ENCODE data around the gene DNAH14.

DNAH14 gene

GRCh38 chr1:225446595-225446960, 517.1 kb downstream of the DNAH14 start:
- ChIA-PET CTCF (interaction anchor here (0.9 to 12.4 kb wide), 4 partner anchors 18 to 443 kb away, joined by 3 to 136 read pairs (median 63); partner anchors contain the start of gene LBR), POLR2A (interaction anchor here (0.7 kb wide), 1 partner anchor 649 kb away, joined by 3 read pairs; no protein-coding TSS in a partner anchor)
- H3K9me3 ChIP-seq (ENCODE audit: control extremely low read depth in 1 of 5, control insufficient read depth in 4 of 5, insufficient read depth in 2 of 5, low read depth in 1 of 5, low read length in 4 of 5) = no peaks in the 10 kb centered on the region
- no peak for DNase-seq
- no peak overlapping the region for H3K27ac ChIP-seq (ENCODE audit: insufficient read depth in 1 of 2, low read depth in 1 of 2, low read length in 2 of 2, poor library complexity in 1 of 2, severe bottlenecking in 2 of 2)
- H3K36me3 ChIP-seq (ENCODE audit: control insufficient read depth in 4 of 4, insufficient read depth in 4 of 4, low read length in 3 of 4) = no peaks in the 10 kb centered on the region
- 62% methylated on average over 6 of the region's 7 CpGs for WGBS (ENCODE audit: insufficient coverage)
- H3K4me3 ChIP-seq (ENCODE audit: control insufficient read depth in 1 of 7, extremely low read depth in 1 of 7, insufficient read depth in 4 of 7, low read depth in 2 of 7, low read length in 6 of 7) = no peak overlapping the region
- H3K27me3 ChIP-seq (replicated peaks in 2 of 5; ENCODE audit: control insufficient read depth in 4 of 5, insufficient read depth in 5 of 5, low read length in 4 of 5) = no peaks in the 10 kb centered on the region
- H3K4me1 ChIP-seq (ENCODE audit: control extremely low read depth in 1 of 4, control insufficient read depth in 4 of 4, insufficient read depth in 4 of 4, low read length in 3 of 4) = peaks cover 19 to 65% (median 59%) of the 10 kb centered on the region in 4 experiments

DNA sequence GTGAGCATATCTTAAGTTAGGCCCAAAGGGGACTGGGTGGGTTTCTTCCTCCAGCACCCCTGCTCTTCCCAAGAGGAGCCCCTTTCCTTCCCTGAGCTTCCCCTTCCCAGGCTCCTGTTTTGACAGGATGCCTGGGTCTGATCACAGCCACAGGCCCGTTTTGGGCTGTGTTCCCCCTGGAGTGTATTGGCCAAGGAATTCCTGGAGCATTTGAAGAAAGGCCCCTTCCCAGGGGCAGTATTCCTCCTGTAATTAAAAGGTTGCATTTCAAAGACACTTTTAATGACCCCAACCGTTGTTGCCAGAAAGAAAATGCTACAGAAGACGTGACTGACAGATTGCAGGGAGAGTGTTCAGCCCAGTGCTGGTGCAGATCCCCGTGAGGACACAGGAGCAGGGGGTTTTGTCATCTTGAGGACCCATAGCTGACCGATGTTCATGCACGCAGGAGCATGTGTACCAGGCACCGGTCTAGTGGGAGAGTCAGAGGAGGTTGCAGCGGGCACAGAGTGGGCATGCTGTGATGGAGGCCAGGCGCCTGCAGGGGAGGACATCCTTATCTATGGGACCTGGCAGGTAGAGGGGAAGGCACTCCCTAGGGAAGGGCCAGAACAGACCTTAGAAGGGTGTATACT, 517.6 kb downstream of the DNAH14 start:
- Histone ChIP-seq H3K9me3 (ENCODE audit: control extremely low read depth in 1 of 5, control insufficient read depth in 4 of 5, insufficient read depth in 2 of 5, low read depth in 1 of 5, low read length in 4 of 5) (no peaks in the 10 kb centered on the region), H3K27me3 (replicated peaks in 2 of 5; ENCODE audit: control insufficient read depth in 4 of 5, insufficient read depth in 5 of 5, low read length in 4 of 5) (no peaks in the 10 kb centered on the region), H3K27ac (ENCODE audit: insufficient read depth in 1 of 2, low read depth in 1 of 2, low read length in 2 of 2, poor library complexity in 1 of 2, severe bottlenecking in 2 of 2) (no peak overlapping the region), H3K36me3 (ENCODE audit: control insufficient read depth in 4 of 4, insufficient read depth in 4 of 4, low read length in 3 of 4) (no peaks in the 10 kb centered on the region), H3K4me1 (ENCODE audit: control extremely low read depth in 1 of 4, control insufficient read depth in 4 of 4, insufficient read depth in 4 of 4, low read length in 3 of 4) (peaks cover 19 to 59% (median 57%) of the 10 kb centered on the region in 4 experiments), H3K4me3 (ENCODE audit: control insufficient read depth in 1 of 7, extremely low read depth in 1 of 7, insufficient read depth in 4 of 7, low read depth in 2 of 7, low read length in 6 of 7) (no peak overlapping the region)
- ChIA-PET POLR2A (interaction anchor here (0.7 kb wide), 1 partner anchor 649 kb away, joined by 3 read pairs; no protein-coding TSS in a partner anchor), CTCF (interaction anchor here (0.9 to 12.4 kb wide), 4 partner anchors 18 to 443 kb away, joined by 3 to 136 read pairs (median 63); partner anchors contain the start of gene LBR)
- 80% methylated on average over 8 of the region's 9 CpGs for WGBS (ENCODE audit: insufficient coverage)
- no peak for DNase-seq

- Histone ChIP-seq H3K27ac (ENCODE audit: insufficient read depth in 1 of 2, low read depth in 1 of 2, low read length in 2 of 2, poor library complexity in 1 of 2, severe bottlenecking in 2 of 2) (no peak overlapping the region), H3K27me3 (replicated peaks in 2 of 5; ENCODE audit: control insufficient read depth in 4 of 5, insufficient read depth in 5 of 5, low read length in 4 of 5) (no peaks in the 10 kb centered on the region), H3K36me3 (ENCODE audit: control insufficient read depth in 4 of 4, insufficient read depth in 4 of 4, low read length in 3 of 4) (no peaks in the 10 kb centered on the region), H3K9me3 (ENCODE audit: control extremely low read depth in 1 of 5, control insufficient read depth in 4 of 5, insufficient read depth in 2 of 5, low read depth in 1 of 5, low read length in 4 of 5) (no peaks in the 10 kb centered on the region), H3K4me1 (ENCODE audit: control extremely low read depth in 1 of 4, control insufficient read depth in 4 of 4, insufficient read depth in 4 of 4, low read length in 3 of 4) (peaks cover 19 to 56% (median 53%) of the 10 kb centered on the region in 4 experiments), H3K4me3 (ENCODE audit: control insufficient read depth in 1 of 7, extremely low read depth in 1 of 7, insufficient read depth in 4 of 7, low read depth in 2 of 7, low read length in 6 of 7) (no peak overlapping the region)
- no peak for DNase-seq
- ChIA-PET CTCF (interaction anchor here (1.2 to 12.4 kb wide), 4 partner anchors 14 to 39 kb away, joined by 3 to 136 read pairs (median 64); partner anchors contain the start of gene LBR), POLR2A (no interaction called here)
- 70% methylated on average over 8 of the region's 8 CpGs for WGBS (ENCODE audit: insufficient coverage)
Measured at GRCh38 chr1:225447650-225448089, 518.2 kb downstream of the DNAH14 start.

DNA sequence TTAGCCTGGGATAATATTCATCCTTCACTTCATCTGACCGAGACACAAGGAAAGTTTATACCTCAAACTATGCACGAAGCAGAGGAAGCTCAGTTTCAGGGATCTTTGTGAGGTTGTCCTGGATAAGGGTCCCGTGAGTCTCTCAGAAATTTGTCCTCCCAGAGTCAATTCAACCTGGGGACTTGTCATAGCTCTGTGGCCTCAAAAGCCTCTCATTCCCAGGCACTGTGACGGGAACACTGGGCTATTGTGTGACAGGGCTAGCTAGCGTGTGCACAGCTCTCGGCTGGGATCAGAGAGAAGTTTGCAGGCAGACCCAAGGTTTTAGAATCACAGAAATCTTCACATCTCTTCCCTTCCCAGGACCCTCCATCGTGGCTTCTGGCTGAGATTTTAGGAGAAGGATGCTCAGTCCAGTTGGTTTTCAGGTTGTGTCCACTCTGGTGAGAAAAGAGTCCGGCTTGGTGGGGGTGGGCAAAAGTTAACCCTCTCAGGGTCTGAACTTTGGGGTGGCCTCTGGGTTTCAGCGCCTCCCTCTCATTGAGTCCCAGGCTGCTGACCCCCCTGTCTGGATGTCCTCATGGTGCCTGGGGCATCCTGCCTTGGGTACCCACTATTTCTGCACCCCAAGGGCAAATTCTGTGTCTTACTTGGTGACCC, 518.8 kb downstream of the DNAH14 start:
- peaks cover 16 to 50% (median 48%) of the 10 kb centered on the region in 4 experiments for H3K4me1 ChIP-seq (ENCODE audit: control extremely low read depth in 1 of 4, control insufficient read depth in 4 of 4, insufficient read depth in 4 of 4, low read length in 3 of 4)
- no peaks in the 10 kb centered on the region for H3K36me3 ChIP-seq (ENCODE audit: control insufficient read depth in 4 of 4, insufficient read depth in 4 of 4, low read length in 3 of 4)
- H3K4me3 ChIP-seq (ENCODE audit: control insufficient read depth in 1 of 7, extremely low read depth in 1 of 7, insufficient read depth in 4 of 7, low read depth in 2 of 7, low read length in 6 of 7) = no peak overlapping the region
- WGBS (ENCODE audit: insufficient coverage) = 97% methylated on average over 9 of the region's 9 CpGs
- H3K27ac ChIP-seq (ENCODE audit: insufficient read depth in 1 of 2, low read depth in 1 of 2, low read length in 2 of 2, poor library complexity in 1 of 2, severe bottlenecking in 2 of 2) = no peak overlapping the region
- H3K27me3 ChIP-seq (replicated peaks in 2 of 5; ENCODE audit: control insufficient read depth in 4 of 5, insufficient read depth in 5 of 5, low read length in 4 of 5) = no peaks in the 10 kb centered on the region
- POLR2A ChIA-PET = no interaction called here
- no peaks in the 10 kb centered on the region for H3K9me3 ChIP-seq (ENCODE audit: control extremely low read depth in 1 of 5, control insufficient read depth in 4 of 5, insufficient read depth in 2 of 5, low read depth in 1 of 5, low read length in 4 of 5)
- CTCF ChIA-PET = interaction anchor here (1.2 to 12.4 kb wide), 4 partner anchors 13 to 40 kb away, joined by 3 to 136 read pairs (median 64); partner anchors contain the start of gene LBR
- DNase-seq = no peak

Measured in common myeloid progenitor, CD34-positive (primary cell).